SJSA1 (cell line): Measurements from ENCODE around the gene ACP2. TPM values are rescaled to one million over a fixed set of nuclear protein-coding genes. Genes with fewer than 3 reads are reported as not detected.
A peak's percentile ranks its signal among the peaks of the same experiment; 100 is the strongest.

Source experiments
- DNase-seq, 2 experiments: peaks; one replicate each; pipeline ENCODE4 v3.0.0-alpha.2; 2015 to 2020; ENCODE audit warnings: low spot score in 2 of 2, low read depth in 1 of 2
- H3K27ac ChIP-seq: fragments of 250-450 bp; sonication (Bioruptor Pico); 2 replicates; pipeline ENCODE4 v1.5.1; 2020; ENCODE audit warnings: mild to moderate bottlenecking, moderate library complexity
- H3K27me3 ChIP-seq: fragments of 250-450 bp; sonication (Bioruptor Pico); replicated peaks from 2 replicates; pipeline ENCODE4 v1.5.1; 2020; ENCODE audit warnings: mild to moderate bottlenecking, moderate library complexity
- H3K36me3 ChIP-seq: fragments of 250-450 bp; sonication (Bioruptor Pico); 2 replicates; pipeline ENCODE4 v1.5.1; 2020; ENCODE audit warnings: mild to moderate bottlenecking
- H3K4me1 ChIP-seq: fragments of 250-450 bp; sonication (Bioruptor Pico); replicated peaks from 2 replicates; pipeline ENCODE4 v1.6.1; 2021; ENCODE audit warnings: mild to moderate bottlenecking
- H3K4me3 ChIP-seq: fragments of 250-450 bp; sonication (Bioruptor Pico); 2 replicates; pipeline ENCODE4 v1.5.1; 2020; ENCODE audit warnings: mild to moderate bottlenecking
- H3K9me3 ChIP-seq: fragments of 250-450 bp; sonication (Bioruptor Pico); replicated peaks from 2 replicates; pipeline ENCODE4 v1.5.1; 2020; ENCODE audit warnings: mild to moderate bottlenecking
- total RNA-seq: library from RNA; depleted of rRNA; stranded (reverse); fragments of >200 nt; shearing (Covaris generic); gene quantifications from 2 replicates; pipeline ENCODE4 v1.2.3, GENCODE V29; 2014

The ACP2 gene
- total RNA-seq, 1 experiment from 2014 or later = 34.4 TPM

GRCh38 chr11:47244448-47245350, 3.9 kb downstream of the ACP2 start:
- H3K4me3 ChIP-seq = no peak overlapping the region
- DNase-seq = no peak
- no peak overlapping the region for H3K27ac ChIP-seq
- H3K9me3 ChIP-seq = no peaks in the 10 kb centered on the region
- H3K4me1 ChIP-seq = peaks cover 14% of the 10 kb centered on the region
- H3K27me3 ChIP-seq = no peaks in the 10 kb centered on the region
- peaks cover 84% of the 10 kb centered on the region for H3K36me3 ChIP-seq

- Histone ChIP-seq H3K9me3 (no peaks in the 10 kb centered on the region), H3K4me3 (no peak overlapping the region), H3K36me3 (peaks cover 91% of the 10 kb centered on the region), H3K27me3 (no peaks in the 10 kb centered on the region), H3K27ac (no peak overlapping the region), H3K4me1 (peaks cover 9% of the 10 kb centered on the region)
- DNase-seq = no peak
Observed at GRCh38 chr11:47243454-47243853, 5.2 kb downstream of the ACP2 start.

- no peak overlapping the region for H3K27ac ChIP-seq
- peaks cover 3% of the 10 kb centered on the region for H3K4me1 ChIP-seq
- H3K9me3 ChIP-seq = no peaks in the 10 kb centered on the region
- H3K4me3 ChIP-seq = no peak overlapping the region
- no peaks in the 10 kb centered on the region for H3K27me3 ChIP-seq
- no peak for DNase-seq
- peaks cover 97% of the 10 kb centered on the region for H3K36me3 ChIP-seq
Observed at GRCh38 chr11:47242596-47243192, 5.9 kb downstream of the ACP2 start.

- no peak overlapping the region for H3K27ac ChIP-seq
Observed at GRCh38 chr11:47241841-47242301, 6.7 kb downstream of the ACP2 start.

GRCh38 chr11:47239852-47240251, 8.8 kb downstream of the ACP2 start:
- Histone ChIP-seq H3K27me3 (no peaks in the 10 kb centered on the region), H3K9me3 (no peaks in the 10 kb centered on the region), H3K4me3 (no peak overlapping the region), H3K36me3 (peaks cover 91% of the 10 kb centered on the region), H3K27ac (no peak overlapping the region), H3K4me1 (peaks cover 6% of the 10 kb centered on the region)
- no peak for DNase-seq

More at GRCh38 chr11:47241841-47242301, 6.7 kb downstream of the ACP2 start:
- Histone ChIP-seq H3K36me3 (peaks cover 95% of the 10 kb centered on the region), H3K4me1 (no peaks in the 10 kb centered on the region), H3K27me3 (no peaks in the 10 kb centered on the region), H3K9me3 (no peaks in the 10 kb centered on the region), H3K4me3 (no peak overlapping the region)
- DNase-seq = no peak

GRCh38 chr11:47236482-47236881, 12.1 kb downstream of the ACP2 start:
- no peak for DNase-seq
- Histone ChIP-seq H3K4me3 (no peak overlapping the region), H3K4me1 (peaks cover 28% of the 10 kb centered on the region), H3K36me3 (peaks cover 72% of the 10 kb centered on the region), H3K27me3 (no peaks in the 10 kb centered on the region), H3K9me3 (no peaks in the 10 kb centered on the region), H3K27ac (no peak overlapping the region)

- H3K4me1 ChIP-seq = peaks cover 28% of the 10 kb centered on the region
- DNase-seq = no peak
- peaks cover 65% of the 10 kb centered on the region for H3K36me3 ChIP-seq
- H3K27me3 ChIP-seq = no peaks in the 10 kb centered on the region
- H3K4me3 ChIP-seq = no peak overlapping the region
- peak overlapping the region; percentile 67 for H3K27ac ChIP-seq
- H3K9me3 ChIP-seq = no peaks in the 10 kb centered on the region
Observed at GRCh38 chr11:47235163-47235562, 13.5 kb downstream of the ACP2 start.

GRCh38 chr11:47234669-47235100, 13.9 kb downstream of the ACP2 start:
- no peaks in the 10 kb centered on the region for H3K9me3 ChIP-seq
- H3K27me3 ChIP-seq = no peaks in the 10 kb centered on the region
- peak in 1 of 2 experiments; percentile 60 for DNase-seq
- 0 out of 2 replicates have a peak overlapping the region, but pooled peaks have one; percentile 14 for H3K4me3 ChIP-seq
- peaks cover 28% of the 10 kb centered on the region for H3K4me1 ChIP-seq
- H3K36me3 ChIP-seq = peaks cover 61% of the 10 kb centered on the region
- H3K27ac ChIP-seq = peak overlapping the region; percentile 67

- 0 out of 2 replicates have a peak overlapping the region, but pooled peaks have one; percentile 14 for H3K4me3 ChIP-seq
- peak; percentile 68 to 78 for DNase-seq
- no peaks in the 10 kb centered on the region for H3K9me3 ChIP-seq
- H3K36me3 ChIP-seq = peaks cover 59% of the 10 kb centered on the region
- H3K27ac ChIP-seq = peak overlapping the region; percentile 67
- H3K4me1 ChIP-seq = peaks cover 28% of the 10 kb centered on the region
- H3K27me3 ChIP-seq = no peaks in the 10 kb centered on the region
Observed at GRCh38 chr11:47233989-47234668, 14.5 kb downstream of the ACP2 start.

- H3K4me3 ChIP-seq = no peak overlapping the region
- H3K27me3 ChIP-seq = no peaks in the 10 kb centered on the region
- H3K36me3 ChIP-seq = peaks cover 50% of the 10 kb centered on the region
- H3K4me1 ChIP-seq = peaks cover 28% of the 10 kb centered on the region
- H3K27ac ChIP-seq = no peak overlapping the region
- no peaks in the 10 kb centered on the region for H3K9me3 ChIP-seq
- no peak for DNase-seq
Observed at GRCh38 chr11:47233051-47233450, 15.6 kb downstream of the ACP2 start.

GRCh38 chr11:47229161-47229560, 19.5 kb downstream of the ACP2 start:
- DNase-seq = no peak
- Histone ChIP-seq H3K27ac (no peak overlapping the region), H3K4me3 (no peak overlapping the region), H3K4me1 (peaks cover 16% of the 10 kb centered on the region), H3K27me3 (no peaks in the 10 kb centered on the region), H3K9me3 (no peaks in the 10 kb centered on the region), H3K36me3 (peaks cover 39% of the 10 kb centered on the region)

GRCh38 chr11:47225552-47226400, 22.8 kb downstream of the ACP2 start:
- Histone ChIP-seq H3K9me3 (no peaks in the 10 kb centered on the region), H3K4me3 (no peak overlapping the region), H3K36me3 (peaks cover 60% of the 10 kb centered on the region), H3K4me1 (peaks cover 2% of the 10 kb centered on the region), H3K27ac (no peak overlapping the region), H3K27me3 (no peaks in the 10 kb centered on the region)
- no peak for DNase-seq

GRCh38 chr11:47222696-47223095, 25.9 kb downstream of the ACP2 start:
- Histone ChIP-seq H3K4me1 (peaks cover 12% of the 10 kb centered on the region), H3K4me3 (no peak overlapping the region), H3K36me3 (peaks cover 59% of the 10 kb centered on the region), H3K9me3 (no peaks in the 10 kb centered on the region), H3K27ac (no peak overlapping the region), H3K27me3 (no peaks in the 10 kb centered on the region)
- no peak for DNase-seq
